D721Med (cell line): ENCODE results near the gene MEF2B.
"Not testable (repeated sequence)": the region's sequence is repeated elsewhere in the genome, so short reads cannot be mapped to it uniquely, and the experiment has no call there.

ENCODE experiments used
- DNase-seq: peaks from one replicate; pipeline ENCODE4 v3.0.0; 2011; ENCODE audit warnings: low spot score; ENCODE audit not compliant: insufficient read length
- FAIRE-seq: peaks from 2 replicates; lab custom pipeline; 2011; peaks lifted over from hg19 to GRCh38; lab: Jason Lieb, UNC
- TF ChIP-seq, protein P1 (sequence below): IDR thresholded peaks from 2 replicates; pipeline ENCODE4 v1.5.1; 2012; ENCODE audit warnings: mild to moderate bottlenecking, control low read depth; ENCODE audit not compliant: insufficient read depth; ENCODE audit errors: missing control alignments

MEF2B gene

GRCh38 chr19:19179548-19180441 is 9.7 kb upstream of the MEF2B start:
- TF ChIP-seq, protein P1, sequence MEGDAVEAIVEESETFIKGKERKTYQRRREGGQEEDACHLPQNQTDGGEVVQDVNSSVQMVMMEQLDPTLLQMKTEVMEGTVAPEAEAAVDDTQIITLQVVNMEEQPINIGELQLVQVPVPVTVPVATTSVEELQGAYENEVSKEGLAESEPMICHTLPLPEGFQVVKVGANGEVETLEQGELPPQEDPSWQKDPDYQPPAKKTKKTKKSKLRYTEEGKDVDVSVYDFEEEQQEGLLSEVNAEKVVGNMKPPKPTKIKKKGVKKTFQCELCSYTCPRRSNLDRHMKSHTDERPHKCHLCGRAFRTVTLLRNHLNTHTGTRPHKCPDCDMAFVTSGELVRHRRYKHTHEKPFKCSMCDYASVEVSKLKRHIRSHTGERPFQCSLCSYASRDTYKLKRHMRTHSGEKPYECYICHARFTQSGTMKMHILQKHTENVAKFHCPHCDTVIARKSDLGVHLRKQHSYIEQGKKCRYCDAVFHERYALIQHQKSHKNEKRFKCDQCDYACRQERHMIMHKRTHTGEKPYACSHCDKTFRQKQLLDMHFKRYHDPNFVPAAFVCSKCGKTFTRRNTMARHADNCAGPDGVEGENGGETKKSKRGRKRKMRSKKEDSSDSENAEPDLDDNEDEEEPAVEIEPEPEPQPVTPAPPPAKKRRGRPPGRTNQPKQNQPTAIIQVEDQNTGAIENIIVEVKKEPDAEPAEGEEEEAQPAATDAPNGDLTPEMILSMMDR = no peak
- DNase-seq (no peak), FAIRE-seq (no peak)

- DNase-seq (no peak), FAIRE-seq (no peak)
- TF ChIP-seq, protein P1 = no peak
These were observed 6.9 kb upstream of the MEF2B start for GRCh38 chr19:19176950-19177349.

GRCh38 chr19:19173243-19173642 is 3.2 kb upstream of the MEF2B start:
- FAIRE-seq, DNase-seq: not testable (repeated sequence)

GRCh38 chr19:19171821-19172532 is 1.9 kb upstream of the MEF2B start:
- DNase-seq = no peak
- TF ChIP-seq, protein P1 = no peak
- no peak for FAIRE-seq

- DNase-seq = no peak
These were observed 1.0 kb upstream of the MEF2B start for GRCh38 chr19:19170873-19171672.

DNA sequence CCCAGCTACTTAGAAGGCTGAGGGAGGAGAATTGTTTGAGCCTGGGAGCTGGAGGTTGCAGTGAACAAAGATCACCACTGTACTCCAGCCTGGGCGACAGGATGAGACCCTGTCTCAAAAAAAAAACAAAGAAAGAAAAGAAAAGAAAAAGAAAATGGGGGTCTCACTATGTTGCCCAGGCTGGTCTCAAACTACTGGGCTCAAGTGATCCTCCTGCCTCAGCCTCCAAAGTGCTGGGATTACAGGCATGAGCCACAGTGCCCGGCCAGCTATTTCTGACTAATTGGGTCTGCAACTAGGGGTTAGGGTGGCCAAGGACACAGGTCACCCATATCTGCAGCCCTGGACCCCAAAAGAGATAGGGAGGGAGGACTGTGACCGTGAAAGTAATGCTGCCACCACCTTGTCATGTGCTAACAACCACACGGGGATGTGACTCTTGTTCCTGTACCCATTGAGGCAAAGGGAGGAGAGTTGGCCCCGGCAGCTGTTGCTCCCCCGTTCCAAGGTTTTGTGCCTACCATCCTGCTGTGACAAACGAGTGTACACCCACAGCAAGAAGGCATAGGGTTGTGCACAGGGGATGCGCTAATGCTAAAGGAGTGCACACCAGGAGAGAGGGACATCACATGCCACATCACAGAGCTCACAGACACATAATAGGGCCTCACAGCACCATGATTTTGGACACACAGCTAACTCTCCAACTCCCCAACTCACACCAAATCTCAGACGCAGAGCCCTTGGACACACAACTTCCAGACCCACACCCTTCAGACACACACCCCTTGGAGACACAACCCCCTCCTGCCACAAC is 619 bp downstream of the MEF2B start:
- no peak for DNase-seq
- FAIRE-seq = no peak
- TF ChIP-seq, protein P1 = no peak

More at GRCh38 chr19:19170873-19171672, 1.0 kb upstream of the MEF2B start:
- FAIRE-seq = no peak
- TF ChIP-seq, protein P1 = no peak
